ENCODE measurements around the gene SYNE4.
A peak's percentile ranks its signal among the peaks of the same experiment; 100 is the strongest.

Gene SYNE4

GRCh38 chr19:35955881-35956634 lies 52.6 kb downstream of the SYNE4 start:
- peak overlapping the region; percentile 39 for H3K4me3 Mint-ChIP-seq
- peak overlapping the region; percentile 15 for H3K27ac Mint-ChIP-seq
- peaks cover 73% of the 10 kb centered on the region for H3K4me1 Mint-ChIP-seq
- H3K27me3 Mint-ChIP-seq = no peaks in the 10 kb centered on the region
- no peaks in the 10 kb centered on the region for H3K9me3 Mint-ChIP-seq
- no peaks in the 10 kb centered on the region for H3K36me3 Mint-ChIP-seq
